Caki2 (cell line): Measurements from ENCODE around the gene SHCBP1. TPM values are rescaled to one million over a fixed set of nuclear protein-coding genes. Genes with fewer than 3 reads are reported as not detected.

Source experiments
- DNase-seq: peaks from one replicate; pipeline ENCODE4 v3.0.0-alpha.2; 2015; ENCODE audit warnings: low read depth
- in situ Hi-C: cut with HindIII; loops from 2 replicates; pipeline ENCODE4 v1.10.0; 2016; ENCODE audit warnings: low sequenced_read_pairs, low pct_unique_long_range_greater_than_20kb, mixed read lengths
- total RNA-seq: library from RNA; depleted of rRNA; stranded (reverse); fragments of >200 nt; shearing (Covaris generic); gene quantifications from 2 replicates; pipeline ENCODE4 v1.2.3, GENCODE V29; 2014; ENCODE audit warnings: low replicate concordance

The SHCBP1 gene
- total RNA-seq, 1 experiment from 2014 or later = 11.9 TPM

GRCh38 chr16:46621934-46622676 lies 926 bp upstream of the SHCBP1 start:
- in situ Hi-C loops = no loop called here
- no peak for DNase-seq

DNA sequence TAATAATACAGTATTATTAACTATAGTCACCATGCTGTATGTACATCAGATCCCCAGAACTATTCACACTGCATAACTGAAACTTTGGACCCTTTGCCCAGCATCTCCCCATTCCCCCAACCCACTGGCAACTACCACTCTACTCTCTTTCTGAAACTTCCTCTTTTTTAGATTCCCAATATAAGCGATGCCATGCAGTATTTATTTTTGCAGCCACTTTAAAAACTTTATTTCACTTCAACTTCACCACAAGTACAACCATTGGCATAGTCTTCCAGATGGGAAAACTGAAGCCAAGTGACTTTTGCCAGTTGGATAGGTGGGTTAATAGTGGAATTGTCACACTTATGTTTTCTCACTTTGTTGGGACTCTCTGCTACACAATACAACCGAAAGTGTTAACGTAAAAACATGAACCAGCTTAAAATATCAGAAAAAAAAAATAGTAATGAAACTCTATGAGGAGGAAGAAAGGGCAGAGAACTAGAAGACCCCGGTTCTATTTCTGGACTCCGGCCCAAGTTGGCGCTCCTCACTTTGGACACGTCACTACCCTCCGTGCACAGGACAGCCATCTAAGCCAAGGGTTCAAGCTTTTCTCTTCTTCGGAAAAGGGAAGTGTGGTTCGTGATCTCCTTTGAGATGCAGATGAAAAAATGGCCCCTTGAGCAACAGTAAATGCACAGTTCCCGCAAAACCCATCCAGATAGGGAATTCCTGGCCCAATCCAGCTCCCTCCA lies 743 bp downstream of the SHCBP1 start:
- in situ Hi-C loops = no loop called here
- DNase-seq = peak; percentile 8

DNA sequence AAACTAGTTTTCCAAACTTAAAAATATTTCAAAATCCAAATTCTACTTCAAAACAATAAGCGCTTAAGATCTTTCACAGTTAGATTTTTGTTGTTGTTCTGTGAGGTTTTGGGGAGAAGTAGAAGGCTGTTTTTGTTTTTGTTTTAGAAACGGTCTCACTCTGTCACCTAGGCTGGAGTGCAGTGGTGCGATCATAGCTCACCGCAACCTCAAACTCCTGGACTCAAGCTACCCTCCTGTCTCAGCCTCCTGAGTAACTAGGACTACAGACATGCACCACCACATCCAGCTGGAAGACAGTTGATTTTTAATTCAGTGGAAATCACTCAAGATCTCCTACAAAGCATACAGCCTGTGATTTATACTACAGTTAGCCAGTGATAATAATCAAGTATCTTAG lies 2.7 kb downstream of the SHCBP1 start:
- in situ Hi-C loops = no loop called here
- no peak for DNase-seq

GRCh38 chr16:46614006-46614405 lies 7.2 kb downstream of the SHCBP1 start:
- no peak for DNase-seq
- in situ Hi-C loops = no loop called here

DNA sequence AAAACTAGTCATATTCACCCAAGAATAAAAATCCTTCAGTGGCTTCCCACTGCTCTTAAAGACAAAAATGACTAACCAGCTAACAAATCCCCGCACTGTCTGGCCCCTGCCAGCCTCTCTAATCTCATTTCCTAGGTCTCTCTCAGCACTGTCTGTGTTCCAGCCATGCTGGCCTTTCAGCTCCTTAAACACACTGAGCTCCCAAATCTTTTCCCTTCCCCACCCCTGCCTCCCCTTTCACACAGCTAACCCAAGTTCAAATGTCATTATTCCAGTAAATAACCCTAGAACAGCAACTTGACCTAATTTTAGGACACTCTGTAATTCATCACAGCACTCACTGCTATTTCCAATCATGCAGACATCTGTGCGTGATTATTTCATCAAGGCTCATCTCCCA lies 7.8 kb downstream of the SHCBP1 start:
- no peak for DNase-seq
- in situ Hi-C loops = no loop called here

GRCh38 chr16:46612121-46612520 lies 9.1 kb downstream of the SHCBP1 start:
- in situ Hi-C loops = no loop called here
- no peak for DNase-seq

DNA sequence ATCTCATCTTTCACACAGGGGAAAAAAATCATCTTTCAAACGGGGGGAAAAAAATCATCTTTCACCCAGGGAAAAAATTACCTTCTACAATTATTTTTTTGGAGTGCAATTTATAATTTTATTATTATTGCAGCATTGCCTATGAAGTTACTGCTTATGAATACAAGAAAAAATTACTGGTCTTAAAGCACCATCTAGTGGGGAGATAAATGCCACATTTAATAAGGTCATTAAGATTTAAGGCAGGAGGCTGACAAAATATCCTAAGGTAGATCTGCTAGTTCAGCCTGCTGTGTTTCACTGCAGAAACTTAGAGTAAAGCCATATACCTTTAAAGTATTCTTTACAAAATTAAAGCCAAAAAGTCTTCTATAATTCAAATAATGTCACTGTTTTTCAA lies 13.7 kb downstream of the SHCBP1 start:
- in situ Hi-C loops = no loop called here
- DNase-seq = peak; percentile 3

DNA sequence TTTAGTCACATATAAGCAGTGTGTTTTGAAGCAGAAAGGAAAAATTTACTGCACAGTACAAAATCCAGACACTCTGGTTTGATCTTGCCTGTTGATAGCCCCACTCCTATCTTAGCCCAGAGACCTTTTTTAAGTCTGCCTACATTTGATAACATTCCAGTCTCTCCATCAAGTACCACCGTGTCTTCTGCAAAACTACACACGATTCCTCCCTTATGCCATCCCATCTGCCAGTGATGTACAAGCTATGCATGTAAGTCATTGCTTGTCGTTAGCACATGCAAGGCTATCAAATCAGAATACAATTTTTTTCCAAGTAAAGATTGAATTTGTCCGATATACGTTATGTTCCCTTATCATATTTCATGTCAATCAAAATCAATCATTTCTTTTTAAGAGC lies 14.9 kb downstream of the SHCBP1 start:
- in situ Hi-C loops = no loop called here
- DNase-seq = no peak

DNA sequence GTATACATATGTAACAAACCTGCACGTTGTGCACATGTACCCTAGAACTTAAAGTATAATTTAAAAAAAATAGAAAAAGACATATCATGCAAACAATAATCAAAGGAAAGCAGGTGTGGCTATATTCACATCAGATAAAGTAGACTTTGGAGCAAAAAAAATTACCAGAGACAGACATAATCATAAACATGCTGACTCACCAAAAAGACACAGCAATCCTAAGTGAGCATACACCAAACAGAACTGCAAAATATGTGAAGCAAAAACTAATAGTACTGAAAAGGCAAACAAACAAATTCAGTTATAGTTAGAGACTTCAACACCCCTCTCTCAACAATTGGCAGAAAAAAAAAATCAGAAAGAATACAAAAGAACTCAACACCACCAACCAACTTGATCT lies 29.9 kb downstream of the SHCBP1 start:
- in situ Hi-C loops = no loop called here
- no peak for DNase-seq

DNA sequence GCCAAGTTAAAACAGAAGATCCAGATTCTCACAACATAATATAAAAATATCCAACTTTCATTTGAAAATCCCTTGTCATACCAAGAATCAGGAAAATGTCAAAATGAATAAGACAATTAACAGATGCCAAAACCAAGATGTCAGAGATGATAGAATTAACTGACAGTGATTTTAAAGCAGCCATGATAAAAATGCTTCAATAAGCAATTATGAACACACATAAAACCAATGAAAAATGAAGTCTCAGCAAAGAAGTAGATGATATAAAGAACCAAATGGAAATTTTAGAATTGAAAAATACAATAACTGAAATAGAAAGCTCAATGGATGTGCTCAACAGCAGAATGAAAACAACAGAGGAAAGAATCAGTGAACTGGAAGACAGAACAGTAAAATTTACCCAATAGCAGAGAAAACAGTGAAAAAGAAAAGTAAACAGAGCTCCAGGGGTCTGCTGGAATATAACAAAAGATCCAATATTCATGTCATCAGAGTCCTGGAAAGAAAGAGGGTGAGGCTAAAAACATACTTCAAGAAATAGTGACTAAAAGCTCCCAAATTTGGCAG lies 35.1 kb downstream of the SHCBP1 start:
- in situ Hi-C loops = no loop called here
- DNase-seq = no peak

DNA sequence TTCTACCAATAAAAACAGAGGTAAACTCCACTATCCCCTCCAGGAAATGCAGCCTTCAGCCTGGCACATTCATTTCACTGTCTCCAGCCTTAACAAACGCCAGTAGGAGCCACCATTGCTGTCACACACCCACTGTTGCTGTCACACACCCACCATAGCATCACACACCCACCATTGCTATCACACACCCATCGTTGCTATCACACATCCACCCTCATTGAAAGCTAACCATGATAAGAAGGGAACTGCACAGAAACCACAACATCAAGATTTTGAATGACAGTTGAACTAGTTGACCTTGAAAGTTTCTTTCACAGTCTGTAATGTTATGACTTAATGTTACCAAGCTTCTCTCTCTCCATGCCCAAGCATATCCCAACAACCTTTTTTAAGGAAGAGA lies 38.1 kb downstream of the SHCBP1 start:
- no peak for DNase-seq
- in situ Hi-C loops = no loop called here

GRCh38 chr16:46582313-46582712 lies 38.9 kb downstream of the SHCBP1 start:
- no peak for DNase-seq
- in situ Hi-C loops = no loop called here

DNA sequence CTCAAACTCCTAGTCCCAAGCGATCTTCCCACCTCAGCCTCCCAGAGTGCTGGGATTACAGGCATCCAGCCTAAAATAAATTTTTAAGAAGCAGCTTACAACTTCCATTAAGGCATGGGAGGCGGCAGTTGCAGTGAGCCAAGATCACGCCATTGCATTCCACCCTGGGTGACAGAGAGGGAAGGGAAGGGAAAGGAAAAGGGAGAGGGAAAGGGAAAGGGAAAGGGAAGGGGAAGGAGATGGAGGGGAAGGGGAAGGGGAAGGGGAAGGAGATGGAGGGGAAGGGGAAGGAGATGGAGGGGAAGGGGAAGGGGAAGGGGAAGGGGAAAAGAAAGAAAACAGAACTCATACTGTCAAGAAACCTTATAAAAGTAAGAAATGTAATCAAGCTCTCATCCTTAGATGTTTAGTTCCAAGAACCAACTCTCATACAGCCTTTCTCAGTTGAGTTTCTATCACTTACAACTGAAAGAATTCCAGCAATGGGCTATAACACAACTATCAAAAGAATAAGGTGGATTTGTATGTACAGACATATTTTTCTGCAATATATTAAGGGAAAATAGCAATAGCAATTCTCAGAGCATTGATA lies 43.1 kb downstream of the SHCBP1 start:
- in situ Hi-C loops = no loop called here

GRCh38 chr16:46573834-46574159 lies 47.4 kb downstream of the SHCBP1 start:
- in situ Hi-C loops = no loop called here
- DNase-seq = no peak

More for the DNA sequence above, 43.1 kb downstream of the SHCBP1 start:
- no peak for DNase-seq

GRCh38 chr16:46573008-46573833 lies 48.0 kb downstream of the SHCBP1 start:
- in situ Hi-C loops = no loop called here
- DNase-seq = peak; percentile 4

DNA sequence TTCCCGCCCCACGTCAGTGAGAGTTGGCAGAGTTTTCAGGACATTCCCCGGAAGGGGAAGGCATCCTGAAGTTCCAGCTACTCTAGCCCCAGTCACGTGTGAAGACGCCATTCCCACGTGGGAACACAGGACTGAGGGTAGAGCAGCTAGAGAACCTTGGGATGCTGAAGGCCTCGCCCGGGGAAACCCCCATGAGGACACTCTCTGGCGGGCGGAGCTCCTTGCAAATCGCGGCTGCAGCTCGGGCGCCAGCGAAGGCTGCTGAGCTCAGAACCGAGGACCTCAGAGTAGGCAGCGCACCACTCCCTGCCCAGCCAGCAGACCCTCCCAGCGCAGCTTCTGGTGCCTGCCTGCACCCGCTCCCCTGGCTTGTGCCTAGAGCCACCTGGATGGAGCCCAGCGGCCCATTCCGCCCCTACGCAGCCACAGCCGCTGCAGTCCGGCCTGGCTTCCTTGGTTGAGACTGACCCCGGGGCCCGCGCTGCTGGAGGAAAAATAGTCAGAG lies 51.9 kb downstream of the SHCBP1 start:
- in situ Hi-C loops = no loop called here
- DNase-seq = no peak

DNA sequence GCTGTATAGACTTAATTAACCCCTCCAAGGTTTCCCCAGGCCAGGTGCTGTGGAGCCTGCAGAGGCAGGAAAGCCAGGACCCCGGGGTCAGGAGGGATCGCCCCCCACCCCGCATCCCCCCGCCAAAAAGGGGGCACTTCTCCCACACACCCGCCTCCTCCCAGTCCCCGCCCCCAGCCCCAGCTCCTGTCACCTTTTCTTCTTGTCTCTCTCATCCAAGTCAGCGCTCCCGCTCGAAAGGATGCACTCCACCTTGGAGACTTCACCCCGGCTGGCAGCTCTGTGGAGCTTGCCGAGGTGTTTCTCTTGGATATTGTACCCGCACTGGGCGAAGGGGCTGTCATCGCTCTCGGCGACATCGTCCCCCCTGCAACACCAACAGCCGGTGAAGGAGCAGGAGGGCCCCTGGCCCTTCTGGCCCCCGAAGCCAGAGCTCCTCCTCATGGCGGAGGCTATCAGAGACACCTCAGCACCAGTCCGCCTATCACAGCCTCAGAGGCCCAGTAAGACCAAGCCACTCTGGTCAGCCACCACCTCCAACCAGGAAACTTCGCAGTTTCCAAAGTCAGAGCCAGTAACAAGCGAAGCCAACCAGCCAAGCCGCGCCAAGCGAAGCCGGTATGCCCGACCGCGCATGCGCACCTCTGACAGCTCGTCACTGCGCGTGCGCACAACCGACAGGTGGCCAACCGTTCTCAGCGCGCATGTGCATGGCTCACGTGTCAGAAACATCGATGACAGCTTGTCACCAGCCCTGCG lies 52.5 kb downstream of the SHCBP1 start:
- no peak for DNase-seq
- in situ Hi-C loops = no loop called here

GRCh38 chr16:46562979-46563378 lies 58.2 kb downstream of the SHCBP1 start:
- no peak for DNase-seq
- in situ Hi-C loops = no loop called here
